Vagina (tissue), 2 donors: ENCODE results near the gene CHMP5.

Experiments
- CTCF ChIP-seq, 3 experiments: fragments of 450-650 bp in 2 of 3; fragments of 200-600 bp in 1 of 3; sonication (generic) in 1 of 3; IDR thresholded peaks; one replicate each; pipeline ENCODE4 v1.5.1; 2017 to 2019; ENCODE audit warnings: antibody characterized with exemption in 3 of 3, mild to moderate bottlenecking in 2 of 3, moderate library complexity in 2 of 3
- POLR2AphosphoS5 ChIP-seq, 2 donors: sonication (generic); formaldehyde crosslinking; IDR thresholded peaks; one replicate each; pipeline ENCODE4 v1.9.0; 2017; ENCODE audit warnings: antibody characterized with exemption in 2 of 2, mild to moderate bottlenecking in 2 of 2, low read depth in 1 of 2; ENCODE audit not compliant: insufficient read depth in 1 of 2

GRCh38 chr9:33249983-33250382, 14.9 kb upstream of the CHMP5 start:
- TF ChIP-seq CTCF (IDR thresholded peaks at IDR 0.05) (no peak), POLR2AphosphoS5 (IDR thresholded peaks at IDR 0.05; ENCODE audit: insufficient read depth in 1 of 2, low read depth in 1 of 2) (no peak)
